ENCODE measurements around the gene TRAPPC4. TPM values are rescaled to one million over a fixed set of nuclear protein-coding genes. Genes with fewer than 3 reads are reported as not detected.
A peak's percentile ranks its signal among the peaks of the same experiment; 100 is the strongest.
"Not testable (repeated sequence)": the region's sequence is repeated elsewhere in the genome, so short reads cannot be mapped to it uniquely, and the experiment has no call there.

The TRAPPC4 gene
- total and polyA plus RNA-seq, 8 donors: 13.4 to 81.4 (median 31.8) TPM

- intact Hi-C loops (cut with DNase I; ENCODE audit: low total_unique reads): no loop called here
- peaks cover 40 to 47% (median 45%) of the 10 kb centered on the region in 4 donors for H3K36me3 ChIP-seq
- no peaks in the 10 kb centered on the region for H3K9me3 ChIP-seq
- H3K27ac ChIP-seq: peak overlapping the region; percentile 84 to 95 (median 93)
- WGBS, 5 donors: 18 to 33% (median 29%) methylated on average over 6 of the region's 6 CpGs
- H3K4me1 ChIP-seq: peaks cover 20 to 39% (median 32%) of the 10 kb centered on the region in 4 donors
- no peak for TF ChIP-seq POLR2A (IDR thresholded peaks at IDR 0.05)
- TF ChIP-seq CTCF (IDR thresholded peaks at IDR 0.05): no peak
- TF ChIP-seq POLR2AphosphoS5 (IDR thresholded peaks at IDR 0.05): no peak
- no peak for TF ChIP-seq EP300 (IDR thresholded peaks at IDR 0.05)
- DNase-seq: peak in 1 of 2 donors; percentile 32
- no peaks in the 10 kb centered on the region for H3K27me3 ChIP-seq
- peak overlapping the region; percentile 94 to 98 (median 96) for H3K4me3 ChIP-seq
Measured at GRCh38 chr11:119055901-119056300, 37.3 kb downstream of the TRAPPC4 start.

- Histone ChIP-seq H3K9me3 (no peaks in the 10 kb centered on the region), H3K4me3 (peak overlapping the region; percentile 94 to 98 (median 96)), H3K27me3 (no peaks in the 10 kb centered on the region), H3K27ac (peak overlapping the region; percentile 84 to 95 (median 93)), H3K4me1 (peaks cover 20 to 39% (median 32%) of the 10 kb centered on the region in 4 donors), H3K36me3 (peaks cover 34 to 42% (median 41%) of the 10 kb centered on the region in 4 donors)
- WGBS, 5 donors: 0 to 1% (median 1%) methylated on average over 20 to 48 of the region's 48 CpGs
- TF ChIP-seq CTCF (IDR thresholded peaks at IDR 0.05): no peak
- TF ChIP-seq EP300 (IDR thresholded peaks at IDR 0.05): no peak
- no peak for TF ChIP-seq POLR2AphosphoS5 (IDR thresholded peaks at IDR 0.05)
- no peak for TF ChIP-seq POLR2A (IDR thresholded peaks at IDR 0.05)
- DNase-seq: peak; percentile 62 to 68
- intact Hi-C loops (cut with DNase I; ENCODE audit: low total_unique reads): no loop called here
Measured at GRCh38 chr11:119056421-119056999, 37.9 kb downstream of the TRAPPC4 start.

GRCh38 chr11:119057000-119057769 lies 38.6 kb downstream of the TRAPPC4 start, which contains the start of gene HYOU1:
Gene HYOU1, minus strand, starts transcription at chr11:119057205. Its CDS starts 1,045 bp downstream, at chr11:119056160.
- 1% methylated on average over 42 to 79 of the region's 79 CpGs for WGBS, 5 donors
- Histone ChIP-seq H3K36me3 (peaks cover 27 to 35% (median 34%) of the 10 kb centered on the region in 4 donors), H3K27ac (peak within 1 kb of the TSS; percentile 91 to 95 (median 93)), H3K4me3 (peak within 1 kb of the TSS; percentile 94 to 98 (median 96)), H3K9me3 (no peaks in the 10 kb centered on the region), H3K27me3 (no peaks in the 10 kb centered on the region), H3K4me1 (peaks cover 20 to 39% (median 32%) of the 10 kb centered on the region in 4 donors)
- intact Hi-C loops (cut with DNase I; ENCODE audit: low total_unique reads): no loop called here
- TF ChIP-seq POLR2AphosphoS5 (IDR thresholded peaks at IDR 0.05) (peak; percentile 59 to 75 (median 70)), POLR2A (IDR thresholded peaks at IDR 0.05) (peak in 1 of 4 donors; percentile 33), CTCF (IDR thresholded peaks at IDR 0.05) (peak in 2 of 7 experiments; percentile 11 to 22), EP300 (IDR thresholded peaks at IDR 0.05) (no peak)
- peak; percentile 99 for DNase-seq

GRCh38 chr11:119059128-119059527 lies 40.6 kb downstream of the TRAPPC4 start:
- H3K9me3 ChIP-seq; DNase-seq; H3K27ac ChIP-seq; intact Hi-C loops (cut with DNase I; ENCODE audit: low total_unique reads); H3K27me3 ChIP-seq; H3K4me3 ChIP-seq: not testable (repeated sequence)
- WGBS, 5 donors: 84 to 93% (median 88%) methylated on average over 12 to 29 of the region's 35 CpGs
- peaks cover 20 to 48% (median 39%) of the 10 kb centered on the region in 4 donors for H3K4me1 ChIP-seq
- H3K36me3 ChIP-seq: peaks cover 10 to 15% (median 14%) of the 10 kb centered on the region in 4 donors
